IMR-90 (cell line): Measurements from ENCODE around the gene PLA2G3. TPM values are rescaled to one million over a fixed set of nuclear protein-coding genes. Genes with fewer than 3 reads are reported as not detected.
A peak's percentile ranks its signal among the peaks of the same experiment; 100 is the strongest.

Experiments
- ATAC-seq: fragments of 200-7000 bp; cut with Tn5 transposase; 2 replicates; pipeline ENCODE4 v1.9.1; 2020; ENCODE audit warnings: low read depth, mild to moderate bottlenecking, moderate library complexity
- BruUV-seq: library from RNA; stranded (reverse); fragments of 400-500 nt; replicated peaks from 2 replicates; lab custom pipeline; 2021; lab: Mats Ljungman, UMichigan
- CTCF ChIA-PET: fragments of 300-600 bp; formaldehyde crosslinking; extraction: SDS; loops from one replicate; lab custom pipeline; 2021; ENCODE audit warnings: antibody characterized with exemption; lab: Yijun Ruan, JAX
- POLR2A ChIA-PET: fragments of 300-600 bp; sonication (Branson Sonifier 250); formaldehyde crosslinking; loops from one replicate; lab custom pipeline; 2022; ENCODE audit warnings: antibody characterized with exemption; ENCODE audit not compliant: unreplicated experiment; lab: Charles Lee
- DNase-seq: peaks from one replicate; pipeline ENCODE4 v3.0.0; 2013
- H2AFZ ChIP-seq: replicated peaks from 2 replicates; pipeline ENCODE3; 2013; ENCODE audit warnings: low read length, mild to moderate bottlenecking; ENCODE audit not compliant: poor library complexity
- H2AK5ac ChIP-seq: 2 replicates; pipeline ENCODE4 v1.6.1; 2013; ENCODE audit warnings: low read depth, low read length, inconsistent platforms
- H2AK9ac ChIP-seq: replicated peaks from 2 replicates; pipeline ENCODE3; 2013; ENCODE audit warnings: mild to moderate bottlenecking, low read depth, low read length, moderate library complexity; ENCODE audit not compliant: poor library complexity
- H2BK120ac ChIP-seq: 2 replicates; pipeline ENCODE4 v1.6.1; 2013; ENCODE audit warnings: low read depth, low read length, inconsistent platforms
- H2BK15ac ChIP-seq: 3 replicates; pipeline ENCODE4 v1.6.1; 2013; ENCODE audit warnings: low read depth, low read length, inconsistent platforms
- H2BK20ac ChIP-seq: 2 replicates; pipeline ENCODE4 v1.6.1; 2013; ENCODE audit warnings: low read depth, mild to moderate bottlenecking, inconsistent platforms, low read length, moderate library complexity
- H2BK5ac ChIP-seq: 2 replicates; pipeline ENCODE4 v1.6.1; 2013; ENCODE audit warnings: mild to moderate bottlenecking, low read depth, low read length, inconsistent platforms; ENCODE audit not compliant: poor library complexity, severe bottlenecking
- H3K14ac ChIP-seq: replicated peaks from 2 replicates; pipeline ENCODE4 v1.6.1; 2013; ENCODE audit warnings: low read depth, low read length, inconsistent platforms
- H3K18ac ChIP-seq: 2 replicates; pipeline ENCODE4 v1.6.1; 2013; ENCODE audit warnings: low read depth, low read length, control low read depth
- H3K23ac ChIP-seq: 2 replicates; pipeline ENCODE4 v1.6.1; 2013; ENCODE audit warnings: low read depth, low read length, inconsistent platforms
- H3K27ac ChIP-seq: 2 replicates; pipeline ENCODE4 v1.5.1; 2013; ENCODE audit warnings: mild to moderate bottlenecking, control low read depth, low read length; ENCODE audit not compliant: insufficient read depth
- H3K27me3 ChIP-seq: 2 replicates; pipeline ENCODE4 v1.6.1; 2013; ENCODE audit warnings: low read length; ENCODE audit not compliant: control insufficient read depth, insufficient read depth
- H3K36me3 ChIP-seq: 2 replicates; pipeline ENCODE4 v1.6.1; 2013; ENCODE audit warnings: low read length, mixed read lengths; ENCODE audit not compliant: control insufficient read depth, insufficient read depth
- H3K4ac ChIP-seq: 2 replicates; pipeline ENCODE4 v1.6.1; 2013; ENCODE audit warnings: low read depth, low read length, inconsistent platforms
- H3K4me1 ChIP-seq: 2 replicates; pipeline ENCODE4 v1.6.1; 2013; ENCODE audit warnings: low read length, mixed read lengths; ENCODE audit not compliant: control insufficient read depth, insufficient read depth
- H3K4me2 ChIP-seq: 2 replicates; pipeline ENCODE4 v1.6.1; 2013; ENCODE audit warnings: low read depth, mild to moderate bottlenecking, control low read depth, low read length, moderate library complexity
- H3K4me3 ChIP-seq: 2 replicates; pipeline ENCODE4 v1.5.1; 2013; ENCODE audit warnings: low read depth, mild to moderate bottlenecking, control low read depth, low read length, moderate library complexity; ENCODE audit not compliant: insufficient read depth
- H3K56ac ChIP-seq: 2 replicates; pipeline ENCODE4 v1.6.1; 2013; ENCODE audit warnings: low read length, inconsistent platforms; ENCODE audit not compliant: insufficient read depth; ENCODE audit errors: extremely low read depth
- H3K79me1 ChIP-seq, 2 experiments: 2 replicates each; pipeline ENCODE4 v1.6.1; 2013; ENCODE audit warnings: low read length in 2 of 2, inconsistent platforms in 1 of 2, low read depth in 1 of 2
- H3K9ac ChIP-seq: 2 replicates; pipeline ENCODE4 v1.6.1; 2013; ENCODE audit warnings: low read depth, low read length, control low read depth
- H3K9me1 ChIP-seq: 2 replicates; pipeline ENCODE4 v1.6.1; 2013; ENCODE audit warnings: low read length, inconsistent platforms; ENCODE audit not compliant: insufficient read depth
- H3K9me3 ChIP-seq: 2 replicates; pipeline ENCODE4 v1.6.1; 2013; ENCODE audit warnings: low read length; ENCODE audit not compliant: control insufficient read depth, insufficient read depth
- H4K20me1 ChIP-seq: 2 replicates; pipeline ENCODE4 v1.6.1; 2013; ENCODE audit warnings: low read length, inconsistent platforms; ENCODE audit not compliant: insufficient read depth
- H4K5ac ChIP-seq: 2 replicates; pipeline ENCODE4 v1.6.1; 2013; ENCODE audit warnings: mild to moderate bottlenecking, low read depth, low read length, control low read depth
- H4K8ac ChIP-seq, 2 experiments: 2 replicates each; pipeline ENCODE4 v1.6.1; 2013; ENCODE audit warnings: low read depth in 2 of 2, low read length in 2 of 2, control low read depth in 1 of 2, inconsistent platforms in 1 of 2
- H4K91ac ChIP-seq: 2 replicates; pipeline ENCODE4 v1.6.1; 2013; ENCODE audit warnings: low read depth, low read length, inconsistent platforms; ENCODE audit not compliant: insufficient read depth
- BHLHE40 ChIP-seq: fragments of 150-350 bp; IDR thresholded peaks from 2 replicates; pipeline ENCODE4 v1.6.1; 2016; ENCODE audit warnings: mild to moderate bottlenecking, low read depth, low read length
- CHD1 ChIP-seq: IDR thresholded peaks from 2 replicates; pipeline ENCODE4 v1.6.1; 2012; ENCODE audit warnings: low read depth, low read length, improper control_type of control experiment
- ELK1 ChIP-seq: fragments of 150-350 bp; IDR thresholded peaks from 2 replicates; pipeline ENCODE4 v1.6.1; 2016; ENCODE audit warnings: low read depth, mild to moderate bottlenecking, low read length, moderate library complexity, borderline replicate concordance
- FOS ChIP-seq: fragments of 150-350 bp; IDR thresholded peaks from 2 replicates; pipeline ENCODE4 v1.6.1; 2016; ENCODE audit warnings: low read depth, low read length
- MAFK ChIP-seq: IDR thresholded peaks from 2 replicates; pipeline ENCODE4 v1.6.1; 2012; ENCODE audit warnings: low read depth, low read length, improper control_type of control experiment
- MAZ ChIP-seq: IDR thresholded peaks from 2 replicates; pipeline ENCODE4 v1.6.1; 2012; ENCODE audit warnings: low read depth, mild to moderate bottlenecking, low read length, improper control_type of control experiment, moderate library complexity, borderline replicate concordance
- NFE2L2 ChIP-seq: fragments of 150-350 bp; IDR thresholded peaks from 2 replicates; pipeline ENCODE4 v1.6.1; 2016; ENCODE audit warnings: low read depth, mild to moderate bottlenecking, low read length
- RCOR1 ChIP-seq: IDR thresholded peaks from 2 replicates; pipeline ENCODE4 v1.6.1; 2012; ENCODE audit warnings: mild to moderate bottlenecking, low read length, improper control_type of control experiment; ENCODE audit not compliant: insufficient replicate concordance
- RFX5 ChIP-seq: IDR thresholded peaks from 2 replicates; pipeline ENCODE4 v1.8.0; 2012; ENCODE audit warnings: low read depth, mild to moderate bottlenecking, low read length, moderate library complexity
- USF2 ChIP-seq: fragments of 150-350 bp; IDR thresholded peaks from 2 replicates; pipeline ENCODE4 v1.6.1; 2017; ENCODE audit warnings: mild to moderate bottlenecking, antibody characterized with exemption, low read length, low read depth
- WGBS, 2 experiments: methylation state at CpG; one replicate each; pipeline versions ENCODE4 v1.1.5 to v1.1.7; 2013; ENCODE audit warnings: missing lambda C conversion rate in 2 of 2; ENCODE audit not compliant: insufficient read length in 1 of 2; ENCODE audit errors: extremely low coverage in 2 of 2; 5-methylcytosine and 5-hydroxymethylcytosine counted together
- dilution Hi-C: fragments of 300-500 bp; cut with HindIII; formaldehyde crosslinking; loops from one replicate; pipeline ENCODE4 v1.14.3; 2018; ENCODE audit warnings: low sequenced_read_pairs; ENCODE audit not compliant: unreplicated experiment
- in situ Hi-C: fragments of 300-500 bp; cut with MboI; formaldehyde crosslinking; loops from 3 replicates; pipeline ENCODE4 v1.14.3; 2019; ENCODE audit warnings: low sequenced_read_pairs, inconsistent platforms, mixed read lengths
- intact Hi-C: fragments of 100-400 bp; cut with micrococcal nuclease; formaldehyde crosslinking; loops from 2 replicates; pipeline ENCODE4 v1.10.0; 2022
- polyA plus RNA-seq, 3 experiments: library from polyadenylated mRNA; depleted of rRNA; stranded (reverse); fragments of >200 nt; gene quantifications; 2 replicates each; pipeline ENCODE4 v1.2.3, GENCODE V29; 2012; ENCODE audit warnings: low replicate concordance in 1 of 3
- total RNA-seq: library from RNA; depleted of rRNA; stranded (reverse); fragments of >200 nt; gene quantifications from 2 replicates; pipeline ENCODE4 v1.2.3, GENCODE V29; 2012
- TF ChIP-seq, protein P1 (sequence below): conservative IDR thresholded peaks from 2 replicates; pipeline ENCODE4 v1.5.1; 2012; ENCODE audit warnings: mild to moderate bottlenecking, low read depth, low read length, improper control_type of control experiment

Gene PLA2G3
- total and polyA plus RNA-seq, 2 of the 4 experiments (the other 2 are of a cell fraction): under 0.01 to 0.12 TPM

DNA sequence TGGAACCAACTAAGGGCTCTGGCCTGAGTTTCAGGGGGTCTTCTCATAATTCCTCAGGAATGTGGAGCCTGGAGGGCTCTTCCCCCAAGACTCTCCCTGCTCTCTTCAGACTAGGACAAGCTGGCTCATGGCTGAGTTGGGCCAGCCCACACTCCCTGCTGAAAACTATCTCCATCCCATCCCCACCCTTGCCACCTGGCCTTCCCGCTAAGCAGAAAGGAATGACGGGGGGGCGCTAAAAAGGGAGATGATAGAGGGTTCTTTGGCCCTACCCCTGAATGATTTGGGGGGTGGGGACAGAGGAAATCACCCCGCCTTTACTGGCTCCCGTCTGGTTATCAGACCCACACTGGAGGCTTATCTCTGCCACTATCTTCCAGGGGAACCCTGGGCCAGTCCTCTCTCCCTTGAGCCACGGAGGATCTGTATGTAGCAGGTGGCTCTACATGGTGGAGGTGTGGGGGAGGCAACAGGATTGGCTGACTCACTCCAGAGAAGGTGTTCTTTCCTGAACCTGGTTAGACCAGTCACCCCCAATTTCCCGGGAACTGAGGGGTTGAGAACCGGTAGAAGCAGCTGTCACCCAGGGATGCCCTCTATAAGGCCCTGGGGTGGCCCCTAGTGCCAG lies 53.5 kb downstream of the PLA2G3 start (continued):
- no peak for TF ChIP-seq MAZ

GRCh38 chr22:31085928-31086327 lies 54.4 kb downstream of the PLA2G3 start:
- no peak for ATAC-seq
- no peak overlapping the region for H2BK15ac ChIP-seq
- no peak overlapping the region for H3K4me3 ChIP-seq
- intact Hi-C loops (no loop called here), in situ Hi-C loops (loop anchor here (5.0 kb wide), 1 partner anchor 139 kb away; no protein-coding TSS in a partner anchor), dilution Hi-C loops (no loop called here)
- H3K9me1 ChIP-seq: peaks cover 14% of the 10 kb centered on the region
- TF ChIP-seq MAZ: no peak
- TF ChIP-seq NFE2L2: no peak
- TF ChIP-seq, protein P1, sequence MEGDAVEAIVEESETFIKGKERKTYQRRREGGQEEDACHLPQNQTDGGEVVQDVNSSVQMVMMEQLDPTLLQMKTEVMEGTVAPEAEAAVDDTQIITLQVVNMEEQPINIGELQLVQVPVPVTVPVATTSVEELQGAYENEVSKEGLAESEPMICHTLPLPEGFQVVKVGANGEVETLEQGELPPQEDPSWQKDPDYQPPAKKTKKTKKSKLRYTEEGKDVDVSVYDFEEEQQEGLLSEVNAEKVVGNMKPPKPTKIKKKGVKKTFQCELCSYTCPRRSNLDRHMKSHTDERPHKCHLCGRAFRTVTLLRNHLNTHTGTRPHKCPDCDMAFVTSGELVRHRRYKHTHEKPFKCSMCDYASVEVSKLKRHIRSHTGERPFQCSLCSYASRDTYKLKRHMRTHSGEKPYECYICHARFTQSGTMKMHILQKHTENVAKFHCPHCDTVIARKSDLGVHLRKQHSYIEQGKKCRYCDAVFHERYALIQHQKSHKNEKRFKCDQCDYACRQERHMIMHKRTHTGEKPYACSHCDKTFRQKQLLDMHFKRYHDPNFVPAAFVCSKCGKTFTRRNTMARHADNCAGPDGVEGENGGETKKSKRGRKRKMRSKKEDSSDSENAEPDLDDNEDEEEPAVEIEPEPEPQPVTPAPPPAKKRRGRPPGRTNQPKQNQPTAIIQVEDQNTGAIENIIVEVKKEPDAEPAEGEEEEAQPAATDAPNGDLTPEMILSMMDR: no peak
- TF ChIP-seq ELK1: no peak
- no peak for TF ChIP-seq CHD1
- TF ChIP-seq RFX5: no peak
- no peak for TF ChIP-seq BHLHE40
- no peak for TF ChIP-seq RCOR1
- no peak for TF ChIP-seq USF2
- no peak for TF ChIP-seq MAFK
- no peak for TF ChIP-seq FOS
- POLR2A ChIA-PET: interaction anchor here (0.5 to 0.7 kb wide), 2 partner anchors 44 to 145 kb away, joined by 3 to 8 read pairs; no protein-coding TSS in a partner anchor
- peaks cover 47% of the 10 kb centered on the region for H3K36me3 ChIP-seq
- H3K27me3 ChIP-seq: no peaks in the 10 kb centered on the region
- peak overlapping the region; percentile 84 for H3K23ac ChIP-seq
- H3K56ac ChIP-seq: peak overlapping the region; percentile 38; the same call in 1 of the 2 replicates
- peaks cover 33 to 86% of the 10 kb centered on the region in 2 experiments for H3K79me1 ChIP-seq
- no peak overlapping the region for H2BK20ac ChIP-seq
- H4K5ac ChIP-seq: peak overlapping the region; percentile 80; the same call in 1 of the 2 replicates
- H4K91ac ChIP-seq: peak overlapping the region; percentile 98; the same call in 1 of the 2 replicates
- H2BK5ac ChIP-seq: no peak overlapping the region
- no peak overlapping the region for H2BK120ac ChIP-seq
- CTCF ChIA-PET: interaction anchor here (4.0 kb wide), 1 partner anchor 49 kb away, joined by 10 read pairs; no protein-coding TSS in a partner anchor
- H3K9me3 ChIP-seq: no peaks in the 10 kb centered on the region
- no TSS peak for BruUV-seq
- H2AFZ ChIP-seq: peak overlapping the region; percentile 13
- WGBS, 2 experiments: no CpG with 5 or more reads among the region's 3 CpGs
- H3K18ac ChIP-seq: no peak overlapping the region
- peak overlapping the region; percentile 100 for H3K4ac ChIP-seq
- H3K4me2 ChIP-seq: peak overlapping the region; percentile 96; the same call in 1 of the 2 replicates
- H4K20me1 ChIP-seq: peaks cover 15% of the 10 kb centered on the region
- peak overlapping the region; percentile 99 for H3K14ac ChIP-seq
- no peak for DNase-seq
- H2AK5ac ChIP-seq: peak overlapping the region; percentile 99
- H4K8ac ChIP-seq: peak overlapping the region; percentile 88 to 98; a peak in 3 of 4 replicates
- peak overlapping the region; percentile 100 for H2AK9ac ChIP-seq
- peaks cover 26% of the 10 kb centered on the region for H3K4me1 ChIP-seq
- peak overlapping the region; percentile 94 for H3K9ac ChIP-seq
- peak overlapping the region; percentile 98 for H3K27ac ChIP-seq
